HG02840 (cell line): ENCODE results near the gene ZNF580.

Experiments
- ATAC-seq: cut with Tn5 transposase; IDR thresholded peaks from one replicate; pipeline ENCODE4 v1.9.1; 2021; ENCODE audit warnings: mild to moderate bottlenecking, moderate library complexity, moderate number of reproducible peaks; ENCODE audit not compliant: unreplicated experiment, low FRiP score

The ZNF580 gene

GRCh38 chr19:55656988-55657747 lies 16.4 kb downstream of the ZNF580 start:
- ATAC-seq, result no peak

- no peak for ATAC-seq
These were observed 18.2 kb downstream of the ZNF580 start for GRCh38 chr19:55658846-55659459.

DNA sequence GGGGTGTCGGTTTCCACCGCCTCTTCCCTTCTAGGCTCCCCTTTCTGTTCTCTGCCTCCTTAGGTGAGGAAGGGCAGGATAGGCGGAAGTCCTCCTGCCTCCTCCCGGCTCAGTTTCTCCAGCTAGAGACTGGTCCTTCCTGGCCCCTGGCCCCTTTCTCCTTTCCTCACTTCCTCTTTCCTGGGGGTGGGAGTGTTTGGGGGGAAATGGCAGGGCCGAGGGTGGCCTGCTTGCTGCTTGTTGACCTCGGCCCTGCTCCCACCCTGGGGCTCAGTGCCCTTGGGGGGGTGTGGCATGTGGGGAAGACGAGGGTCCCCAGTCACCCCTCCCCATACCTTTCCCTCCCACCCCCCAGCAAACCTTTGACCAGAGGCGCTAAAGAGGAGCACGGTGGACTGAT lies 19.0 kb downstream of the ZNF580 start:
- ATAC-seq, result no peak

- ATAC-seq, result no peak
These were observed 19.6 kb downstream of the ZNF580 start for GRCh38 chr19:55660404-55660803.

DNA sequence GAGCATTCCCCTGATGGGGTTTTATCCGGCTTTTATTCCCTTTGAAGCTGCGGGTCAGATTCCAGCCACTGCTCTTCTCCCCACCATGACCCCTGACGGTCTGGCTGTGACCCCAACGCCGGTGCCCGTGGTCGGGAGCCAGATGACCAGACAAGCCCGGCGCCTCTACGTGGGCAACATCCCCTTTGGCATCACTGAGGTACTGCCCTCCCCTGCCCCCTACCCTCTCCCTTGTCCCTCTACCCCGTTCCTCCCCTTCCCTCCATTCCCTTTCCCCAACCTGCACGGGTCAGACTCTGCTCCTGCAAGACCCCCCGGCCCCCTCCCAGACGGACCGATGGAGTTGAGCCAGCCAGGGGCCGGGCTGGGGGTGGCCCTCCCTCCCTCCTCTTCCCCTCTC lies 20.2 kb downstream of the ZNF580 start:
- ATAC-seq, result no peak

DNA sequence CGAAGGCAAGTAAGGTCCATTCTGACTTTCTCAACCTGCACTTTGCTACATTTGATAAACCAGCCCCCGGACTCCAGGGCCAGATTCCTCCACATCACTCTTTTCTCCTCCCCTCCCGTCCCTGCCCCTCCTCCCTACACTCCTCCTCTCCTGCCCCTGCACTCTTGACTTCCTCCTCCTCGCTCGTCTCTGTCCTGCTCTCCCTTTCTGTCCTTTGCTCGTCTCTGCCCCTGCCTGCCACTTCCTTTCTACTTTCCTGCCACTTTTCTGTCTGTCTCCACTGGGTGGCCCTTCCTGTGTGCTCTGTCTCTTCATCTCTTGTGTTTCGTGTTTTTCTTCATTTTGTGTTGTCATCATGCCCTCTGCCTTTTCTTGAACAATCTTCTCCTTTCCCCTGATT lies 21.0 kb downstream of the ZNF580 start:
- ATAC-seq, result no peak

DNA sequence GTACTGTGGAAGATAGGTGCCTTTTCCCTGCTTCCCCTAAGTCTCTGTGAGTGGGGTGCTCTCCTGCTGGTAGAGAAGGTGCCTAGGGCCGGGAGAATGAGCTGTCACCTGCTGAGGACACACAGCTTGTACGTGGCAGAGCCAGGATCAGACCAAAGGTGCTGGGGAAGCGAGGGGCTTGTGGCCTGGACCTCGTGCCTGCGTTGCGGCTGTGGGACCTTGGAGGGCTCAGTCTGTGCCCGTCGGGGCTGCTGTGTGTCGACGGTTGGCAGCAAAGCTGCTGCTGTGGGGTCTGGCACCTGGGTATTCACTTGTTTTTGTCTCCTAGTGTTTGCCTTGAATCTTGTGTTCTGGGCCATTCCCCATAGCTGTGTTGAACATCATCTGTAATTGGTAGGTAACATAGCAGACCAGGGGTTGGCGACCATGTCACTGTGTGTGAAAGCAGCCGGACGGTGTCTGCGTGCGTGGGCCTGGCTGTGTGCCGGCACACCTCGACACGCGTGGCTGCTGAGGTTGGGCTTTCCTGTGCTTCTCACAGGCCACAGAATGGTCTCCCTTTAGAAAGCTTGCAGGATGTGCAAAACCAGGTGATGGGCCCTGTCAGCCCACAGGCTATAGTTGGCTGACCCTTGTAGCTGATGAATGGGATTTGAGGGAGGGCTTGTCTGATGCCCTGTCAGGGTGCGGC lies 23.2 kb downstream of the ZNF580 start:
- ATAC-seq, result no peak

GRCh38 chr19:55666343-55667005 lies 25.7 kb downstream of the ZNF580 start:
- no peak for ATAC-seq

DNA sequence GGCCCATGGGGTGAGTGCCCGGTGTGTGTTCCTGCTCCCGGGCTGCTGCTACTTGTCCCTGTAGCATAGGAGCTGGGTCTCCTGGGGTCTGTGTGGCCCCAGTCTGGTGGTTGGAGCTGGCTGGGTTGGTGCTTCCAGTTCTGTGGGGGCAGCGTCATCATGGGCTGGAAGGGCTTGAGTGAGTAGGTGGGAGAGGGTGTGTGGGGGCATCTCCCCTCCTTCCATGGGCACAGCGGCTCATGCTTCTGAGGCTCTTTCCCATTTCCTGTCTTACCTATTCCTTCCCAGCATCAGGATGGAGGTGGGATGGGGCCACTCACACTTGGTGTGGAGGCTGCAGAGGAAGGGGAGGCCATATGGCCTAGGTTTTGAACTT lies 26.2 kb downstream of the ZNF580 start:
- no peak for ATAC-seq

DNA sequence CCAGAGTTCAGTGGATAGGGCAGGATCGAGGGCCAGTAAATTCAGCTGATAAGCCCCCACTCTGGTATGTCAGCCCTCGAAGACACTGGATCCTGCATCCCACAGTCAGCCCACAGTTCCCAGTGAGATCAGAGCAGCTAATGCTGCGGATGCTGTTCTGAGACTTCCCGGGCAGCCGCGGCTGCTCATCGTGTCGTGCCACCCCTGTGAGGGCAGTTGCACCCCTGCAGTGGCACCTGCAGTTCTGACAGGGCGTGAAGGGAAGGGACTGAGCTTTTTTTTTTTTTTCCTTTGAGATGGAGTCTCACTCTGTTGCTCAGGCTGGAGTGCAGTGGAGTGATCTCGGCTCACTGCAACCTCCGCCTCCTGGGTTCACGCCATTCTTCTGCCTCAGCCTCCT lies 26.7 kb downstream of the ZNF580 start:
- no peak for ATAC-seq

- no peak for ATAC-seq
These were observed 27.2 kb downstream of the ZNF580 start for GRCh38 chr19:55667958-55668357.

DNA sequence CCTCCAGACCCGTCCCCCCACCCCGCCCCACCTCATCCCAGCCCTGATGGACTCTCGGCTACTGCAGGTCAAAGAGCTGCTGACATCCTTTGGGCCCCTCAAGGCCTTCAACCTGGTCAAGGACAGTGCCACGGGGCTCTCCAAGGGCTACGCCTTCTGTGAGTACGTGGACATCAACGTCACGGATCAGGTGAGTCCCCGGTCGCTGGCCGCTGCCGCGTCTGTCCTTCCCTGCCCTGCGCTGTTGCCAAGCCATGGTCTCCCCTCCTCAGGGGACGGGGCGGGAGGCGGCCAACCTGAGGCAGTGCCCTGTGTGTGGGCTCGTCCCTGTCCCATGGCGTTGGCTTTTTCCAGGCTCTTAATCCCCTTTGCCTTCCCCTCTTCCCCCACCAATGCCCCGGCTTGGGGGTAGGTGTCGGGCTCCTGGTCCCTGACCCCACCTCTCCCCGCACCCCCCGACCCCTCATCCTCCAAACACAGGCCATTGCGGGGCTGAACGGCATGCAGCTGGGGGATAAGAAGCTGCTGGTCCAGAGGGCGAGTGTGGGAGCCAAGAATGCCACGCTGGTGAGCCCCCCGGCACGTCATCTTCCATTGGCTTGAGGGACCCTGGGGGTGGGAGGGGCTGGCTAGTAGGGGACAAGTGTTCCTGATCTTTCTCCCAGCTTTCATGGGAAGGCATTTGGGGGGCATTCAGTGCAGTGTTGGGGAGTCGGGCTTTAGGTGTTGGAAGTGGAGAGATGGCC lies 28.0 kb downstream of the ZNF580 start:
- ATAC-seq, result no peak

- no peak for ATAC-seq
These were observed 28.8 kb downstream of the ZNF580 start for GRCh38 chr19:55669418-55670279.

DNA sequence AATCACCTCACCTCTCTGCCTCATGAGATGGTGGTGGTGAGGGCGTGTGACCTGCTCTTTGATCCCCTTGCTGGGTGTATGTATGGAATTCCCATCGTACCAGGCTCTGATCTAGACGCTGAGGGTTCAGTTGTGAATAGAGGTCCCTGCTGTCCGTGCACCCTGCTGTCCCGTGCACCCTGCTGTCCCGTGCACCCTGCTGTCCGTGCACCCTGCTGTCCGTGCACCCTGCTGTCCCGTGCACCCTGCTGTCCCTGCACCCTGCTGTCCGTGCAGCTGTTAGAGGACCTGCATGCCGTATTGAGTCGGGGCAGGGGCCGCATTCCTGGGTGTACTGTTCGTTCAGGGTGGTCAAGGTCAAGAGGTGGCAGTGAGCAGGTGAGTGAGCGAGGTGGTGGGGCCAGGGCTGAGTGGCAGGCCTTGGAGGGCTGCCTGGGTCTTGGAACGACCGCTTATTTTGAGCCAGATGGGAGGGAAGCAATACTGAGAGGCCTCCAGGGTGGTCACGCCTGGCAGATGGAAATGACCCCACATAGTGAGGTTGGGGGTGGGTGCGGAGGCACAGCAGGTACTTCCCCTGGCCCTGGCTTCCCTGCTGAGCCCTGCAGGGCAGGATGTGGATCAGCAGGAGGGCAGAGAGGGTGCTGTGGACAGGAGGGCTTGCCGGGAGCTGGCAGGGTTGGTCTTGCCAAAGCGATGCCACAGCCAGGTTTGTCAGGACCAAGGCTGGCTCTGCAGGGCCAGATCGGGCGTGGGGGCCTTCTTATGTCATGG lies 29.7 kb downstream of the ZNF580 start:
- no peak for ATAC-seq

- ATAC-seq, result no peak
These were observed 30.2 kb downstream of the ZNF580 start for GRCh38 chr19:55671054-55671378.

GRCh38 chr19:55672418-55672817 lies 31.6 kb downstream of the ZNF580 start:
- no peak for ATAC-seq

- ATAC-seq, result no peak
These were observed 32.7 kb downstream of the ZNF580 start for GRCh38 chr19:55673465-55673864.

DNA sequence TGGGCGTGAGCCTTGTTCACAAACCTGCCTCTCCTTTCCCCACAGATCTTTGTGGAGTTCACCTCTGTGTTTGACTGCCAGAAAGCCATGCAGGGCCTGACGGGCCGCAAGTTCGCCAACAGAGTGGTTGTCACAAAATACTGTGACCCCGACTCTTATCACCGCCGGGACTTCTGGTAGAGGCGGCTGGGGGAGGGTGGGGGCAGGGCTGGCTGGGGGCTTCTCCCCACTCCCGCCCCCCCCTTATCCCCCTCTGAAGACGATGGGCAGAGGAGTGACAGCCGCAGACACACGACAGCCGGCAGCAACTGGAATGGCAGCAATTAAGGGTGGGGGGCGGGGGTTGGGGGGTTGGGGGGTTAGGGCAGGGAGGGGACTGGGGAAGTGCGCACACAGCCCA lies 33.1 kb downstream of the ZNF580 start:
- no peak for ATAC-seq

DNA sequence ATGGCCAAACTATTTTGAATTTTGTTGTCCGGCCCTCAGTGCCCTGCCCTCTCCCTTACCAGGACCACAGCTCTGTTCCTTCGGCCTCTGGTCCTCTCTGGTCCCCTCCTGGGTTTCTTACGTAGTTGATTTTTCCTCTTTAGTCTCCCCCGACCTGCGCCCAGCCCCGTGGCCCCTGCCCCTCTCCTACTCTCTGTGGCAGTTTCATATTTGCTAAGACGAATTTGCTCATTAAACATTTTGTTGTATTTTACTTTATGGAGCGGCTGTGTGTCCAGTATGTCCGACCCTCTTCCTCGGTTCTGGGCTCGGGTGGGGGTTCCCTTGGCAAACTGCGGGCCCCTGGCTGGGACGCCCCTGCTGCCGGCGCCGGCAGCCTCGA lies 33.6 kb downstream of the ZNF580 start:
- no peak for ATAC-seq
